ENCODE data around the gene ELAVL1.

Gene ELAVL1

DNA sequence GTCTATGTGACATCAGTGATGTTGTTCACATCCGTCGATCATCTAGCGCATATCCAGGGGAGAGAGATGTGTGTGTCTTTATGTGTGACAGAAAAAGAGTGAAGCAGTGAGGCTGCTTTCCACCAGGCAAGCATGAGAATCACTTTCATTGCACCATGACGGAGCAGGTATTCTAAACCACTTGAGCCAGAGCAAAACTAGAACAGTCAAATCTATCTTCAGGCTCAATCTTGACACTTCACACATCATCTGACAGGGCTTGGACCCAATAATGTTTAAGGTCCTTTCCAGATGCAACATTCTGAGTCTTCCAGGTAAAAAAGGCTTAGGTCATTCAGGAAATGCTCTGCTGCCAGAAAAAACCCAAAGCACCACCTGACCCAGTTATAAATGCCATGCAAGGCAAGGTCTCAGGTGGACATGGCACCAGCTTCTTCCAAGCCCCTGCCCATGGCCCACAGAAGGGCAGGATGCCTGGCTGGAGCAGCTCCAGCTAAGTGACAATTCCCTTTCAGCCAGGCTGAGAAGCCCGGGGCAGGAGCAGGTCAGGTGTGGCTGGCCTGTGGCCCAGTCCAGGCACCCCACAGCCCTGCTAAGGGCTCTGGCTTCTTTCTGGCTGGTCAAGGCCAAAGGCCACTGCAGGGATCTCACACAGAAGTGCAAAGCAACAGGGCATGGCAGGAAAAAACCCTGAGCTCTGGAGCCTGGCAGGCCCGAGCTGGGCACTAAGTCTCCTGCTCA, 5.0 kb downstream of the ELAVL1 start:
- no peak overlapping the region for H3K4me3 ChIP-seq (ENCODE audit: low read depth, low read length)
- no peak for DNase-seq (ENCODE audit: low read depth)
- TF ChIP-seq, protein P1, sequence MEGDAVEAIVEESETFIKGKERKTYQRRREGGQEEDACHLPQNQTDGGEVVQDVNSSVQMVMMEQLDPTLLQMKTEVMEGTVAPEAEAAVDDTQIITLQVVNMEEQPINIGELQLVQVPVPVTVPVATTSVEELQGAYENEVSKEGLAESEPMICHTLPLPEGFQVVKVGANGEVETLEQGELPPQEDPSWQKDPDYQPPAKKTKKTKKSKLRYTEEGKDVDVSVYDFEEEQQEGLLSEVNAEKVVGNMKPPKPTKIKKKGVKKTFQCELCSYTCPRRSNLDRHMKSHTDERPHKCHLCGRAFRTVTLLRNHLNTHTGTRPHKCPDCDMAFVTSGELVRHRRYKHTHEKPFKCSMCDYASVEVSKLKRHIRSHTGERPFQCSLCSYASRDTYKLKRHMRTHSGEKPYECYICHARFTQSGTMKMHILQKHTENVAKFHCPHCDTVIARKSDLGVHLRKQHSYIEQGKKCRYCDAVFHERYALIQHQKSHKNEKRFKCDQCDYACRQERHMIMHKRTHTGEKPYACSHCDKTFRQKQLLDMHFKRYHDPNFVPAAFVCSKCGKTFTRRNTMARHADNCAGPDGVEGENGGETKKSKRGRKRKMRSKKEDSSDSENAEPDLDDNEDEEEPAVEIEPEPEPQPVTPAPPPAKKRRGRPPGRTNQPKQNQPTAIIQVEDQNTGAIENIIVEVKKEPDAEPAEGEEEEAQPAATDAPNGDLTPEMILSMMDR (IDR thresholded peaks at IDR 0.05; ENCODE audit: low read depth, low read length, missing control alignments), result no peak

DNA sequence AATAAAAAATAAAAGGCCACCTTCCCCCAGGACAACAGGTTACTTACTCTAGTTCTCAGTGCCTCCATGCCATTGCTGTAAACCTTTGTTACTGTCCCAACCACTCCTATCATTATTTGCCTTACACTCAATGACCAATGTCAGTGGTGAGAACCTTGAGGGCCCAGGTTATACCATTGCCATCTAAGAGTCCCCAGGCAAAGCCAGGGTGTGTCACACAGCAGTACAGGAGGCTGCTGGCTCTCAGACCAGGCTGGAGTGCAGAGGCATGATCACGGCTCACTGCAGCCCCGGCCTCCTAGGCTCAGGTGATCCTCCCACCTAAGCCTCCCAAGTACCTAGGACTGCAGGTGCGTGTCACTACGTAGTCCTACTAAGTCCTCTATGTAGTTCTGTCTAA, 6.1 kb downstream of the ELAVL1 start:
- no peak for DNase-seq (ENCODE audit: low read depth)
- H3K4me3 ChIP-seq (ENCODE audit: low read depth, low read length), result no peak overlapping the region
- TF ChIP-seq, protein P1 (IDR thresholded peaks at IDR 0.05; ENCODE audit: low read depth, low read length, missing control alignments), result no peak

DNA sequence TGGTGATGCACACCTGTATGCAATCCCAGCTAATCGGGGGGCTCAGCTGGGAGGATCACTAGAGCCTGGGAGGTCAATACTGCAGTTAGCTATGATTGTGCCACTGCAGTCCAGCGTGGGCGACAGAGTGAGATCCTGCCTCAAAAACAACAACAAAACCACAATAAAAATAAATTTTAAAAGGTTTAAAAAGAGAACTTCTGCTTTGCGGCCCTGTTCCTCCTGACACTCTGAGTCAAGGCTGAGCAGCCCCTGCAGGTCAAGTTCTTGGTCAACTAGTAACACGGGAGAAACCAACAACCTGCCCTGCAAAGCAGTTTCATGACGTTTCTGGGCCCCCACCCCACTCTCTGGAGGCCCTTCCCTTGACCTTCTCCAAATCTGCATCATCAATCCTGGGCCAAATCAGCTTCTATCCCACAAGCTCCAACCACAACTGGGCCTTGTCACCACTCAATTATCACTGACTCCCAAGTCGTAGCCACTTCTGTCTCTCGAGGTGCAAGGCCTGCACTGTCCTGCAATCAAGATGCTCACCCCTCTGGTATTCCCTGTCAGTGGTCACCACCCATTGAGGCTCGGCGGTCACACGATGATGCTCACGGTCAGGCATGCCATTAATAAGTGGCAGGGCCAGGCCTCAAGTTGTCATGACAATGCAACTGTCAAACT, 7.5 kb downstream of the ELAVL1 start:
- no peak overlapping the region for H3K4me3 ChIP-seq (ENCODE audit: low read depth, low read length)
- no peak for DNase-seq (ENCODE audit: low read depth)
- TF ChIP-seq, protein P1 (IDR thresholded peaks at IDR 0.05; ENCODE audit: low read depth, low read length, missing control alignments), result no peak

DNA sequence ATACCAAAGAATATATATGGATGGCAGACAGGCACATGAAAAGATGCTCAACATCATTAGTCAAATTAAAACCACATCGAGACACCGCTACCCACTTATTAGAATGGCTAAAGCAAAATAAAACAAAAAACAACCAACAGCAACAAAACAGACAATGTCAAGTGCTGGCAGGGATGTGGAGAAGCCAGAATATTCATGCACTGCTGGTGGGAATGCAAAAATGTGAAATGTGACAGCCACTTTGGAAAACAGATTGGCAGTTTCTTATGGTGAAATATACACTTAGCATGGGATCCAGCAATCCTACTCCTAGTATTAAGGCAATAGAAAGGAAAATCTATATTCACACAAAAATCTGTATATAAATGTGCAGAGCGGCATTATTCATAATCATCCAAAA, 8.6 kb downstream of the ELAVL1 start:
- H3K4me3 ChIP-seq (ENCODE audit: low read depth, low read length), result no peak overlapping the region
- TF ChIP-seq, protein P1 (IDR thresholded peaks at IDR 0.05; ENCODE audit: low read depth, low read length, missing control alignments), result no peak
- no peak for DNase-seq (ENCODE audit: low read depth)

DNA sequence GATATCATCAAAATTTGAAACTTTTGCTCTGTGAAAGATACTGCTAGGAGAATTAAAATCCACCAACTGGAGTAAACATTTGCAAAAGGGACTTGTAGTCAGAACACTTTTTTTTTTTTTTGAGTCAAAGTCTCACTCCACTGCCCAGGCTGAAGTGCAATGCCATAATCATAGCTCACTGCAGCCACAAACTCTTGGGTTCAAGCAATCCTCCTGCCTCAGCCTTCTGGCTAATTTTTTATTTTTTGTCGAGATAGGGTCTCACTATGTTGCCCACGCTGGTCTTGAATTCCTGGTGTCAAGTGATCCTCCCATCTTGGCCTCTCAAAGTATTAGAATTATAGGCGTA, 9.7 kb downstream of the ELAVL1 start:
- no peak overlapping the region for H3K4me3 ChIP-seq (ENCODE audit: low read depth, low read length)
- TF ChIP-seq, protein P1 (IDR thresholded peaks at IDR 0.05; ENCODE audit: low read depth, low read length, missing control alignments), result no peak
- no peak for DNase-seq (ENCODE audit: low read depth)

DNA sequence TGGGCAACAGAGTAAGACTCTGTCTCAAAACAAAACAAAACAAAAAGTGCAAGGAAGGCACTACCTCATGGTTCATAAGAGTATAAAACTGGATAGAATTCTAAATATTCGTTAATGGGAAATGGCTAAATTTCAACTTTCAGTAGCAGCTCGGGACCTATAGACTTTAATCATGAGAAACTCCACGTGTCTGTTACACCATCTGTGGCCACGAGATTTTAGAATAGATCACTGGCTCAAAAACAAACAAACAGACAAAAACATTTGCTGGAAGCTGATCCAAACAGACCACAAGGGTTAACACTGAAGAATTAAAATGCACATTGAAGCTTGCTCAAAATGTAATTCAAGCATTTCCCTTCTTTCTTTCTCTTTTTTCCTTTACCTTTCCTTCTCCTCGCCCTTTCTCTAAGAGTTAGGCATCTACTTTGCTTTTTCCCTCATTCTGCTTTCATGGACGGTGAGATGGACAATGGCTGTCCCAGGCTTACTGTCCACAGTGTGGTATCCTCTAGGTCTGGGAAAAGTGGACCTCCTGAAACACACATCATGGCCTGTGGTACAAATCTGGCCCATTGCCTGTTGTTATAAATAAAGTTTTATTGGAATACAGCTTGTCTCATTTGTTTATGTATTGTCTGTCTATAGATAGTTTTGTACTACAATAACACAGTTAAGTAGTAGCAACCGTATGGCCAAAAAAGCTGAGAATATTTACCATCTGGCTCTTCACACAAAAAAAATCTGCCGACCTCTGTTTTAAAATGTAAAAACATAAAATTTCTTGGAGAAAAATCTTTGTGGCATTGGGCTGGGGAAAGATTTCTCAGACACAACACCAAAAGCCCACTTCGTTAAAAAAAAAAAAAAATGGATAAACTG, 10.3 kb downstream of the ELAVL1 start:
- no peak overlapping the region for H3K4me3 ChIP-seq (ENCODE audit: low read depth, low read length)
- TF ChIP-seq, protein P1 (IDR thresholded peaks at IDR 0.05; ENCODE audit: low read depth, low read length, missing control alignments), result no peak
- no peak for DNase-seq (ENCODE audit: low read depth)
